CD4-positive, alpha-beta T cell (primary cell): ENCODE measurements around the gene NET1. TPM values are rescaled to one million over a fixed set of nuclear protein-coding genes. Genes with fewer than 3 reads are reported as not detected.

Experiments used
- ATAC-seq: fragments of 200-7000 bp; cut with Tn5 transposase; one replicate; pipeline ENCODE4 v1.10.0; 2022; ENCODE audit warnings: mild to moderate bottlenecking; ENCODE audit not compliant: poor library complexity
- CTCF ChIA-PET: fragments of 350-600 bp; sonication (Branson Sonifier 250); formaldehyde crosslinking; loops from one replicate; lab custom pipeline; 2021; ENCODE audit warnings: antibody characterized with exemption, inconsistent platforms; lab: Charles Lee
- POLR2A ChIA-PET: fragments of 350-600 bp; sonication (Branson Sonifier 250); formaldehyde crosslinking; loops from one replicate; lab custom pipeline; 2021; ENCODE audit warnings: antibody characterized with exemption, inconsistent platforms; lab: Charles Lee
- DNase-seq, 14 experiments: peaks; one replicate each; pipeline ENCODE4 v3.0.0-alpha.2; 2013 to 2020; ENCODE audit warnings: mixed read lengths in 2 of 14
- H3K27ac ChIP-seq, 2 donors: one replicate each; pipeline versions ENCODE4 v1.5.1 to v1.7.0; 2013; ENCODE audit warnings: low read length in 2 of 2, low read depth in 1 of 2, mild to moderate bottlenecking in 1 of 2
- H3K27me3 ChIP-seq, 2 experiments: 1 replicate in 1 of 2; 2 replicates in 1 of 2; pipeline versions ENCODE4 v1.6.1 to v1.7.0; 2013; ENCODE audit warnings: low read length in 2 of 2, control low read depth in 1 of 2, mild to moderate bottlenecking in 1 of 2, moderate library complexity in 1 of 2; ENCODE audit not compliant: insufficient read depth in 2 of 2, control insufficient read depth in 1 of 2
- H3K36me3 ChIP-seq: one replicate; pipeline ENCODE4 v1.6.1; 2013; ENCODE audit warnings: low read length, control low read depth; ENCODE audit not compliant: insufficient read depth
- H3K4me1 ChIP-seq: one replicate; pipeline ENCODE4 v1.6.1; 2013; ENCODE audit warnings: low read length, control low read depth; ENCODE audit not compliant: insufficient read depth
- H3K4me3 ChIP-seq: one replicate; pipeline ENCODE4 v1.5.1; 2013; ENCODE audit warnings: mild to moderate bottlenecking, low read length, moderate library complexity
- H3K9me3 ChIP-seq, 2 experiments: 1 replicate in 1 of 2; 2 replicates in 1 of 2; pipeline versions ENCODE4 v1.6.1 to v1.7.0; 2013; ENCODE audit warnings: low read length in 2 of 2, mild to moderate bottlenecking in 2 of 2, control low read depth in 1 of 2, moderate library complexity in 1 of 2; ENCODE audit not compliant: control insufficient read depth in 1 of 2, insufficient read depth in 1 of 2
- H3K27ac Mint-ChIP-seq: one replicate; pipeline ENCODE4 v1.8.0; 2020; ENCODE audit warnings: mixed read lengths
- H3K27me3 Mint-ChIP-seq: one replicate; pipeline ENCODE4 v1.8.0; 2021; ENCODE audit warnings: mixed read lengths
- H3K36me3 Mint-ChIP-seq: one replicate; pipeline ENCODE4 v1.8.0; 2021; ENCODE audit warnings: low read depth, mixed read lengths
- H3K4me1 Mint-ChIP-seq: one replicate; pipeline ENCODE4 v1.8.0; 2021; ENCODE audit warnings: low read depth, mixed read lengths
- H3K4me3 Mint-ChIP-seq: one replicate; pipeline ENCODE4 v1.8.0; 2020; ENCODE audit warnings: mild to moderate bottlenecking, mixed read lengths
- H3K9me3 Mint-ChIP-seq: one replicate; pipeline ENCODE4 v1.8.0; 2020; ENCODE audit warnings: mixed read lengths
- CTCF ChIP-seq: fragments of 200-600 bp; IDR thresholded peaks from one replicate; pipeline ENCODE4 v1.8.0; 2022; ENCODE audit warnings: antibody characterized with exemption, mild to moderate bottlenecking
- intact Hi-C, 2 experiments: fragments of 100-400 bp; cut with DNase I in 1 of 2; cut with micrococcal nuclease in 1 of 2; formaldehyde crosslinking; loops; one replicate each; pipeline versions ENCODE4 v1.15.1 to v1.9.0; 2023 to 2025; cut with DNase I, micrococcal nuclease
- total RNA-seq, 174 experiments: library from RNA in 2 of 174; stranded (reverse) in 2 of 174; gene quantifications; one replicate each; pipeline ENCODE4 v1.2.3 and lab custom pipeline; 2021 to 2026

Gene NET1
- total RNA-seq, 2 experiments from 2014 or later = 29.0 to 30.5 TPM

DNA sequence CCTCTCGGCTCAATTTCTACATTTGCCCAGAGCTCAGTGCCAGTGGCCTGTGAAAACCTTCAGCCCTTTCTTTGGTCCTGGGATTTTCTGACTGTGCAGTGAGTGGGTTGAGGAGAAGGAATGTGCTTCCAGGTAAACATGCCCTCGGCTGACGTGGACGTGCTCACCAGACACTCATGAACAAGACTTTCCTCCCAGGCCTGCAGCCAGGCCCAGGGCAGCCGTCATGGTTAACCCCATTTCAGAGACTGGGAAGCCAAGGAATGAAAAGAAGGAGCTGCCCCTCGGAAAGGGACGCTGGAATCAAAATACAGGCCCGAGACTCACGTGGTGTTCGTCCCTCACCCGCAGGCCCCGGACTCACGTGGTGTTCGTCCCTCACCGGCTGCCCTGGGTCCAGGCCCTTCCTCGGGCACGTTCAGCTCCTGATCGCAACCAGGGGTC is 95.8 kb downstream of the NET1 start:
- CTCF ChIA-PET = no interaction called here
- no peak overlapping the region for H3K27ac Mint-ChIP-seq
- peak in 1 of 14 experiments; percentile 7 for DNase-seq
- intact Hi-C loops = no loop called here
- Histone ChIP-seq H3K9me3 (no peaks in the 10 kb centered on the region), H3K4me3 (no peak overlapping the region), H3K27ac (no peak overlapping the region), H3K36me3 (no peaks in the 10 kb centered on the region), H3K27me3 (peaks cover 0 to 2% of the 10 kb centered on the region in 2 experiments), H3K4me1 (peaks cover 7% of the 10 kb centered on the region)
- H3K27me3 Mint-ChIP-seq = no peaks in the 10 kb centered on the region
- no peaks in the 10 kb centered on the region for H3K36me3 Mint-ChIP-seq
- no peak overlapping the region for H3K4me3 Mint-ChIP-seq
- no peak for ATAC-seq
- TF ChIP-seq CTCF = no peak
- H3K9me3 Mint-ChIP-seq = no peaks in the 10 kb centered on the region
- H3K4me1 Mint-ChIP-seq = peaks cover 12% of the 10 kb centered on the region
- POLR2A ChIA-PET = no interaction called here

Other genes with a start within 250 kb of the NET1 start
- gene AKR1C8, start 227.4 kb upstream of the NET1 start, total RNA-seq = under 1 TPM; 0.27 to 0.28 TPM
- not detected for gene AKR1C4, start 215.7 kb upstream of the NET1 start, total RNA-seq
- not detected for gene UCN3, start 47.6 kb upstream of the NET1 start, total RNA-seq
- gene TUBAL3, start 7.7 kb upstream of the NET1 start, total RNA-seq = not detected
- gene CALML5, start 87.0 kb downstream of the NET1 start, total RNA-seq = not detected
- gene CALML3, start 112.4 kb downstream of the NET1 start, total RNA-seq = not detected